Caco-2 (cell line): Measurements from ENCODE around the gene TSPAN15. TPM values are rescaled to one million over a fixed set of nuclear protein-coding genes. Genes with fewer than 3 reads are reported as not detected.

Source experiments
- BruUV-seq: library from RNA; stranded (reverse); fragments of 400-500 nt; replicated peaks from 2 replicates; lab custom pipeline; 2021; lab: Mats Ljungman, UMichigan
- CTCF ChIA-PET: fragments of 300-600 bp; sonication (Branson Sonifier 250); formaldehyde crosslinking; loops from one replicate; lab custom pipeline; 2022; ENCODE audit warnings: antibody characterized with exemption; lab: Charles Lee
- POLR2A ChIA-PET: fragments of 300-600 bp; sonication (Branson Sonifier 250); formaldehyde crosslinking; loops from one replicate; lab custom pipeline; 2022; ENCODE audit warnings: antibody characterized with exemption; lab: Charles Lee
- DNase-seq, 2 experiments: peaks; one replicate each; pipeline versions ENCODE4 v3.0.0 to v3.0.0-alpha.2; 2020 to 2022
- H3K27me3 ChIP-seq: replicated peaks from 2 replicates; pipeline ENCODE4 v1.6.0; 2011; ENCODE audit warnings: low read length; ENCODE audit not compliant: control insufficient read depth, insufficient read depth
- H3K36me3 ChIP-seq: 2 replicates; pipeline ENCODE4 v1.5.1; 2011; ENCODE audit warnings: low read length; ENCODE audit not compliant: control insufficient read depth, insufficient read depth
- H3K4me1 ChIP-seq: fragments of 250-450 bp; sonication (Bioruptor Pico); 2 replicates; pipeline ENCODE4 v1.5.1; 2020; ENCODE audit warnings: mild to moderate bottlenecking
- H3K4me3 ChIP-seq: 2 replicates; pipeline ENCODE4 v1.5.1; 2011; ENCODE audit warnings: low read depth, mild to moderate bottlenecking, control low read depth, low read length
- H3K9me3 ChIP-seq: fragments of 250-450 bp; sonication (Bioruptor Pico); 2 replicates; pipeline ENCODE4 v1.5.1; 2020; ENCODE audit warnings: mild to moderate bottlenecking, moderate library complexity
- H3K27ac Mint-ChIP-seq: one replicate; pipeline ENCODE4 v1.8.0; 2022; ENCODE audit warnings: mixed read lengths; ENCODE audit not compliant: unreplicated experiment
- H3K27me3 Mint-ChIP-seq: one replicate; pipeline ENCODE4 v1.8.0; 2022; ENCODE audit warnings: mixed read lengths; ENCODE audit not compliant: insufficient read depth, unreplicated experiment
- H3K36me3 Mint-ChIP-seq: one replicate; pipeline ENCODE4 v1.8.0; 2022; ENCODE audit warnings: mild to moderate bottlenecking, mixed read lengths; ENCODE audit not compliant: insufficient read depth, unreplicated experiment
- H3K4me1 Mint-ChIP-seq: one replicate; pipeline ENCODE4 v1.8.0; 2022; ENCODE audit warnings: low read depth, mixed read lengths; ENCODE audit not compliant: unreplicated experiment
- H3K4me3 Mint-ChIP-seq: one replicate; pipeline ENCODE4 v1.8.0; 2022; ENCODE audit warnings: mild to moderate bottlenecking, moderate library complexity, mixed read lengths; ENCODE audit not compliant: unreplicated experiment
- H3K9me3 Mint-ChIP-seq: one replicate; pipeline ENCODE4 v1.8.0; 2022; ENCODE audit warnings: mixed read lengths; ENCODE audit not compliant: unreplicated experiment
- intact Hi-C: fragments of 100-400 bp; cut with micrococcal nuclease; formaldehyde crosslinking; loops from one replicate; pipeline ENCODE4 v1.10.0; 2022; ENCODE audit not compliant: unreplicated experiment
- total RNA-seq: library from RNA; stranded (reverse); gene quantifications from 2 replicates; pipeline ENCODE4 v1.2.3, GENCODE V29; 2022
- TF ChIP-seq, protein P1 (sequence below), 2 experiments: fragments of 200-600 bp in 1 of 2; IDR thresholded peaks; 1 replicate in 1 of 2; 2 replicates in 1 of 2; pipeline versions ENCODE4 v1.5.1 to v1.8.0; 2011 to 2022; ENCODE audit warnings: antibody characterized with exemption in 1 of 2, control low read depth in 1 of 2, inconsistent platforms in 1 of 2, low read depth in 1 of 2, low read length in 1 of 2, mild to moderate bottlenecking in 1 of 2, moderate library complexity in 1 of 2; ENCODE audit not compliant: insufficient read depth in 1 of 2, severe bottlenecking in 1 of 2, unreplicated experiment in 1 of 2

The TSPAN15 gene
- total RNA-seq, 1 experiment from 2014 or later, result 86.5 TPM

DNA sequence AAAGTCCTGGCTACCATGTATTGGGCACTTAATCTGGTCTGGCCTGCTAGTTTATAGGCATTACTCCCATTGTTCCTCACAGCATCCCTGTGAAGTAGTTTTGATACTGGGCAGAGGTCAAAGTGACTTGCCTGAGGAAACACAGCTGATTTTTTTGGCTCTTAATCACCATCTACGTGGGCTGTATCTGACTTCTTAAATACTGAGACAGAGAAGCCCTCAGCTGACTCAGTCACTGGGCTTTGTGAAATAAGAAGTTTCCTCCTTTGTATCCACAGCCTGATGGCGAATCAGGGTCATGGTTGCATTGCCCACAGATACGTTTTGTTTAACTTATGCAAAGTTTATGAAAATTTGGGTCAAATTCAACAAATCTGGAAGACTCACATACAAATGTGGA lies 47.7 kb upstream of the TSPAN15 start:
- CTCF ChIA-PET, result interaction anchor here (0.7 kb wide), 1 partner anchor 112 kb away, joined by 6 read pairs; no protein-coding TSS in a partner anchor
- BruUV-seq, result no TSS peak
- H3K4me1 Mint-ChIP-seq, result peaks cover 7% of the 10 kb centered on the region

DNA sequence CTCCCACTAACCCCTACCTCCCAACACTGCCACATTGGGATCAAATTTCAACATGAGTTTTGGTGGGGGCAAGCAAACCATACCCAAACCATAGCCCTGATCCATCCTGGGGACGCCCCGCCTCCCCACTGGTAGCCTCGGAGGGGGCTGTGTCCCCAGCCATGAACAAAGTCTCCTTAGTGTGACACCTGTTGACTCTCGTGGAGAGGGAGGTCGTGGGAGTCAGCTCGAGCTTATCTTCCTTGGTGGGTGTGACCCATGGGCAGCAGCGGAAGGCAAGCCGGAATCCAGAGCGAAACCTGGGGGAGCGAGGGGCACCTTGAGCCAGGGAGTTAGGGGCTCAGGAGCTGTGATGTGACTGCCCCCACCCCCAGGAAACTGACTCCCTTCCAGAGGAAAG lies 46.5 kb upstream of the TSPAN15 start:
- Histone ChIP-seq H3K36me3 (no peaks in the 10 kb centered on the region), H3K27me3 (no peaks in the 10 kb centered on the region), H3K9me3 (no peaks in the 10 kb centered on the region), H3K4me1 (peaks cover 13% of the 10 kb centered on the region), H3K4me3 (no peak overlapping the region)
- no peaks in the 10 kb centered on the region for H3K9me3 Mint-ChIP-seq
- H3K27ac Mint-ChIP-seq, result no peak overlapping the region
- H3K36me3 Mint-ChIP-seq, result peaks cover 17% of the 10 kb centered on the region
- H3K27me3 Mint-ChIP-seq, result no peaks in the 10 kb centered on the region
- no peak for DNase-seq
- BruUV-seq, result no TSS peak
- H3K4me3 Mint-ChIP-seq, result no peak overlapping the region
- CTCF ChIA-PET, result interaction anchor here (0.8 kb wide), 1 partner anchor 232 kb away, joined by 3 read pairs; no protein-coding TSS in a partner anchor
- intact Hi-C loops, result loop anchor here (1.0 kb wide), 1 partner anchor 26 kb away; no protein-coding TSS in a partner anchor
- peaks cover 8% of the 10 kb centered on the region for H3K4me1 Mint-ChIP-seq
- TF ChIP-seq, protein P1, sequence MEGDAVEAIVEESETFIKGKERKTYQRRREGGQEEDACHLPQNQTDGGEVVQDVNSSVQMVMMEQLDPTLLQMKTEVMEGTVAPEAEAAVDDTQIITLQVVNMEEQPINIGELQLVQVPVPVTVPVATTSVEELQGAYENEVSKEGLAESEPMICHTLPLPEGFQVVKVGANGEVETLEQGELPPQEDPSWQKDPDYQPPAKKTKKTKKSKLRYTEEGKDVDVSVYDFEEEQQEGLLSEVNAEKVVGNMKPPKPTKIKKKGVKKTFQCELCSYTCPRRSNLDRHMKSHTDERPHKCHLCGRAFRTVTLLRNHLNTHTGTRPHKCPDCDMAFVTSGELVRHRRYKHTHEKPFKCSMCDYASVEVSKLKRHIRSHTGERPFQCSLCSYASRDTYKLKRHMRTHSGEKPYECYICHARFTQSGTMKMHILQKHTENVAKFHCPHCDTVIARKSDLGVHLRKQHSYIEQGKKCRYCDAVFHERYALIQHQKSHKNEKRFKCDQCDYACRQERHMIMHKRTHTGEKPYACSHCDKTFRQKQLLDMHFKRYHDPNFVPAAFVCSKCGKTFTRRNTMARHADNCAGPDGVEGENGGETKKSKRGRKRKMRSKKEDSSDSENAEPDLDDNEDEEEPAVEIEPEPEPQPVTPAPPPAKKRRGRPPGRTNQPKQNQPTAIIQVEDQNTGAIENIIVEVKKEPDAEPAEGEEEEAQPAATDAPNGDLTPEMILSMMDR (IDR thresholded peaks at IDR 0.05; ENCODE audit: insufficient read depth in 1 of 2, low read depth in 1 of 2, low read length in 1 of 2, severe bottlenecking in 1 of 2, unreplicated experiment in 1 of 2), result no peak
- POLR2A ChIA-PET, result no interaction called here

More for the DNA sequence above, 47.7 kb upstream of the TSPAN15 start:
- no peaks in the 10 kb centered on the region for H3K27me3 Mint-ChIP-seq
- H3K36me3 Mint-ChIP-seq, result peaks cover 18% of the 10 kb centered on the region
- H3K27ac Mint-ChIP-seq, result no peak overlapping the region
- DNase-seq, result no peak
- Histone ChIP-seq H3K36me3 (no peaks in the 10 kb centered on the region), H3K27me3 (no peaks in the 10 kb centered on the region), H3K9me3 (no peaks in the 10 kb centered on the region), H3K4me3 (no peak overlapping the region), H3K4me1 (peaks cover 6% of the 10 kb centered on the region; the same call in 1 of the 2 replicates)
- TF ChIP-seq, protein P1 (IDR thresholded peaks at IDR 0.05; ENCODE audit: insufficient read depth in 1 of 2, low read depth in 1 of 2, low read length in 1 of 2, severe bottlenecking in 1 of 2, unreplicated experiment in 1 of 2), result no peak
- POLR2A ChIA-PET, result no interaction called here
- intact Hi-C loops, result no loop called here
- H3K9me3 Mint-ChIP-seq, result no peaks in the 10 kb centered on the region
- no peak overlapping the region for H3K4me3 Mint-ChIP-seq

DNA sequence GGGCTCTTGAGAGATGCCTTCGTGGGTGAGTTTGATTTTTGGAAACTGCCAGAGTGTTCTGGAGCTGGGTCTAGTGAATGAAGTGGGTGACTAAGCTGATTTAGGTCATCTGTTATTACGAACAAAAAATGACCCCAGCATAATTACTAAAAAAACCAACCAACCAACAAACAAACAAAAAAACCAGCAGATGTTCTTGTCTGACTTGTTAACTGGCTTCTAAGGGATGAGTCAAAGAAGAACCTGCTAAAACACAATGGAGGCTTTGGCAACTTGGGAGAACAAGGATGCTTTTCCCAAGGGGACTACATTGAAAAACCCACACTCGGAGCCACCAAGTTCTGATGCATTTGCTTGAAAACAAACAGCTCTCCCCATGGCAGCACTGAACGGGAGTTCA lies 46.0 kb upstream of the TSPAN15 start:
- no peaks in the 10 kb centered on the region for H3K9me3 ChIP-seq
- Mint-ChIP-seq H3K36me3 (peaks cover 17% of the 10 kb centered on the region), H3K27me3 (no peaks in the 10 kb centered on the region), H3K4me3 (no peak overlapping the region), H3K4me1 (peaks cover 8% of the 10 kb centered on the region), H3K27ac (no peak overlapping the region), H3K9me3 (no peaks in the 10 kb centered on the region)
- no peaks in the 10 kb centered on the region for H3K36me3 ChIP-seq
- H3K4me1 ChIP-seq, result peaks cover 13% of the 10 kb centered on the region
- intact Hi-C loops, result loop anchor here (1.0 kb wide), 1 partner anchor 27 kb away; no protein-coding TSS in a partner anchor
- TF ChIP-seq, protein P1 (IDR thresholded peaks at IDR 0.05; ENCODE audit: insufficient read depth in 1 of 2, low read depth in 1 of 2, low read length in 1 of 2, severe bottlenecking in 1 of 2, unreplicated experiment in 1 of 2), result no peak
- CTCF ChIA-PET, result interaction anchor here (0.8 kb wide), 1 partner anchor 232 kb away, joined by 3 read pairs; no protein-coding TSS in a partner anchor
- H3K27me3 ChIP-seq, result no peaks in the 10 kb centered on the region
- H3K4me3 ChIP-seq, result no peak overlapping the region
- POLR2A ChIA-PET, result no interaction called here
- no peak for DNase-seq
- BruUV-seq, result no TSS peak
